Measurements from ENCODE around the gene ZNF639. TPM values are rescaled to one million over a fixed set of nuclear protein-coding genes. Genes with fewer than 3 reads are reported as not detected.

Gene ZNF639
- total and polyA plus RNA-seq, 8 donors, result 15.7 to 66.1 (median 30.4) TPM

- peaks cover 20 to 83% (median 70%) of the 10 kb centered on the region in 4 donors for H3K36me3 ChIP-seq
- WGBS, 5 donors, result 95 to 98% (median 97%) methylated on average over 6 of the region's 6 CpGs
- H3K27ac ChIP-seq, result no peak overlapping the region
Measured at GRCh38 chr3:179373938-179374337, 51.1 kb downstream of the ZNF639 start.

GRCh38 chr3:179375091-179375999, 52.5 kb downstream of the ZNF639 start:
- intact Hi-C loops (cut with DNase I; ENCODE audit: low total_unique reads), result no loop called here
- DNase-seq, result no peak
- Histone ChIP-seq H3K4me1 (no peaks in the 10 kb centered on the region), H3K9me3 (no peaks in the 10 kb centered on the region), H3K27me3 (no peaks in the 10 kb centered on the region), H3K4me3 (no peak overlapping the region), H3K27ac (no peak overlapping the region), H3K36me3 (peaks cover 20 to 86% (median 73%) of the 10 kb centered on the region in 4 donors)
- 86 to 92% (median 91%) methylated on average over 12 of the region's 12 CpGs for WGBS, 5 donors
- TF ChIP-seq POLR2A (IDR thresholded peaks at IDR 0.05) (no peak), EP300 (IDR thresholded peaks at IDR 0.05) (no peak), POLR2AphosphoS5 (IDR thresholded peaks at IDR 0.05) (no peak)
- TF ChIP-seq, protein P1, sequence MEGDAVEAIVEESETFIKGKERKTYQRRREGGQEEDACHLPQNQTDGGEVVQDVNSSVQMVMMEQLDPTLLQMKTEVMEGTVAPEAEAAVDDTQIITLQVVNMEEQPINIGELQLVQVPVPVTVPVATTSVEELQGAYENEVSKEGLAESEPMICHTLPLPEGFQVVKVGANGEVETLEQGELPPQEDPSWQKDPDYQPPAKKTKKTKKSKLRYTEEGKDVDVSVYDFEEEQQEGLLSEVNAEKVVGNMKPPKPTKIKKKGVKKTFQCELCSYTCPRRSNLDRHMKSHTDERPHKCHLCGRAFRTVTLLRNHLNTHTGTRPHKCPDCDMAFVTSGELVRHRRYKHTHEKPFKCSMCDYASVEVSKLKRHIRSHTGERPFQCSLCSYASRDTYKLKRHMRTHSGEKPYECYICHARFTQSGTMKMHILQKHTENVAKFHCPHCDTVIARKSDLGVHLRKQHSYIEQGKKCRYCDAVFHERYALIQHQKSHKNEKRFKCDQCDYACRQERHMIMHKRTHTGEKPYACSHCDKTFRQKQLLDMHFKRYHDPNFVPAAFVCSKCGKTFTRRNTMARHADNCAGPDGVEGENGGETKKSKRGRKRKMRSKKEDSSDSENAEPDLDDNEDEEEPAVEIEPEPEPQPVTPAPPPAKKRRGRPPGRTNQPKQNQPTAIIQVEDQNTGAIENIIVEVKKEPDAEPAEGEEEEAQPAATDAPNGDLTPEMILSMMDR (IDR thresholded peaks at IDR 0.05), result no peak

More at GRCh38 chr3:179373938-179374337, 51.1 kb downstream of the ZNF639 start:
- no peak for DNase-seq
- H3K4me3 ChIP-seq, result no peak overlapping the region
- H3K9me3 ChIP-seq, result no peaks in the 10 kb centered on the region
- TF ChIP-seq POLR2AphosphoS5 (IDR thresholded peaks at IDR 0.05), result no peak
- intact Hi-C loops (cut with DNase I; ENCODE audit: low total_unique reads), result no loop called here
- H3K27me3 ChIP-seq, result no peaks in the 10 kb centered on the region
- no peaks in the 10 kb centered on the region for H3K4me1 ChIP-seq

- H3K9me3 ChIP-seq, result no peaks in the 10 kb centered on the region
- intact Hi-C loops (cut with DNase I; ENCODE audit: low total_unique reads), result no loop called here
- TF ChIP-seq, protein P1 (IDR thresholded peaks at IDR 0.05), result no peak
- TF ChIP-seq POLR2AphosphoS5 (IDR thresholded peaks at IDR 0.05) (no peak), EP300 (IDR thresholded peaks at IDR 0.05) (no peak), POLR2A (IDR thresholded peaks at IDR 0.05) (no peak)
- 88 to 97% (median 94%) methylated on average over 1 of the region's 1 CpG for WGBS, 5 donors
- no peaks in the 10 kb centered on the region for H3K4me1 ChIP-seq
- H3K27ac ChIP-seq, result no peak overlapping the region
- H3K4me3 ChIP-seq, result no peak overlapping the region
- no peak for DNase-seq
- no peaks in the 10 kb centered on the region for H3K27me3 ChIP-seq
- H3K36me3 ChIP-seq, result peaks cover 24 to 86% (median 75%) of the 10 kb centered on the region in 4 donors
Measured at GRCh38 chr3:179376474-179376873, 53.6 kb downstream of the ZNF639 start.

Other genes starting within 250 kb of the ZNF639 start
- 100 to 1,000 TPM in 1 of 5 donors, 10 to 100 TPM in 3, 1 to 10 TPM in 1; 2.6 to 144 (median 22.3) TPM for gene PIK3CA, start 174.7 kb upstream of the ZNF639 start, total RNA-seq
- 1 to 10 TPM; 3.4 to 5.6 (median 4.1) TPM for gene PIK3CA, start 174.7 kb upstream of the ZNF639 start, polyA plus RNA-seq
- 1 to 10 TPM in 3 of 5 donors, under 1 TPM in 1, not detected in 1; 0.58 to 7.2 (median 2.4) TPM for gene KCNMB3, start 71.9 kb upstream of the ZNF639 start, total RNA-seq
- 1 to 10 TPM; 1.4 to 2.9 (median 1.8) TPM for gene KCNMB3, start 71.9 kb upstream of the ZNF639 start, polyA plus RNA-seq
- 100 to 1,000 TPM in 1 of 5 donors, 10 to 100 TPM in 4; 15.8 to 124 (median 37.7) TPM for gene MFN1, start 24.7 kb downstream of the ZNF639 start, total RNA-seq
- gene MFN1, start 24.7 kb downstream of the ZNF639 start, polyA plus RNA-seq, result 10 to 100 TPM in 2 of 3 donors, 1 to 10 TPM in 1; 9.7 to 14.7 (median 12.7) TPM
- gene GNB4, start 128.4 kb downstream of the ZNF639 start, total RNA-seq, result 10 to 100 TPM; 17.7 to 81.3 (median 35.6) TPM
- 1 to 10 TPM; 3.8 to 9.8 (median 7.6) TPM for gene GNB4, start 128.4 kb downstream of the ZNF639 start, polyA plus RNA-seq
- gene ACTL6A, start 239.9 kb downstream of the ZNF639 start, total RNA-seq, result 10 to 100 TPM; 14.7 to 63.1 (median 42.2) TPM
- 10 to 100 TPM; 37.7 to 47.0 (median 44.9) TPM for gene ACTL6A, start 239.9 kb downstream of the ZNF639 start, polyA plus RNA-seq